NK-92 treated with Interleukin-12 subunit alpha and Interleukin-12 subunit beta, amount 100 ng/mL, for 24 hours (cell line): Measurements from ENCODE around the gene CPLANE1.
A peak's percentile ranks its signal among the peaks of the same experiment; 100 is the strongest.
"Not testable (repeated sequence)": the region's sequence is repeated elsewhere in the genome, so short reads cannot be mapped to it uniquely, and the experiment has no call there.

ENCODE experiments used
- DNase-seq: peaks from one replicate; lab custom pipeline; 2025; lab: John Stamatoyannopoulos, UW

The CPLANE1 gene

DNA sequence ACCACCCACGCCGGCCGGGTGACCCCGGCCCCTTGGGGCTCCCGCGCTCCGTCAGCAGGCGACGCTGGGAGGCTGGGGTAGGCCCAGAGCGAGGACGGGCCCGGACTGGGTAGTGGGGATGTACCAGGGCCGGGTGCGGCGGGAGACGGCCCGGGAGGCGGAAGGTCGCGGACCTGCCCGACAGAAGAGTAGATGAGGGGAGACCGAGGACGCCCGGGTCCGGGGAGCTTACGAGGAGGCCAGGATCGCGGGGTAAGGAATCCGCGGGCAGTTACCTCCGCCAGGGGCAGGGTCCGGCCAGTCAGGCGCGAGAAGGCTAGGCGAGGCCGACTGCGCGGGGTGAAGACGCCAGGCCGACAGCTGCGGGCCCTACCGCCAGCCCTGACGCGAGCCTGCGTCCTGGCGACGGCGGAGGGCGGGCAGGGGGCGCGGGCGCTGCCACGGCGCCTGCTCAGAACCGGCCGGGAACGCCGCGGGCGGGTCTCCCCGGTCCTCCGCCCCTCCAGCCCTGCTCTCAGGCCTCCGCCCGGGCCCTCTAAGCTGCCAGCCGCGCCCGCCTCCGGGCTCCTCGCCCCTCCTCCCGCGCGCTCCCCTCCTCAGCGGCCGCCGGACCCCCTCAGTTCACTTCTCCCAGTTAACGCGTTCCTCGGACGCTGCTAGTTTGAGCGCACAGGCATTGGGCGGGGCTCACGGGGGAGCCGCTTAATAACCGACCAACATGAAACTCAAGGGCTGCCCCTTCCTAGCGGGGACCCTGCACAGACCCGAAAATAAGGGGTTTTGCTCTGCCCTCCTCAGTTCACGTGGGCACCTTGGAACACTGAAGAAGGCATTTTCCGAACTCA, at the start of gene CPLANE1:
Gene CPLANE1, minus strand, starts transcription at position 407 of the 845 bp plus-strand sequence. CDS start 1,678 bp downstream, outside the sequence.
- peak; percentile 20 for DNase-seq

DNA sequence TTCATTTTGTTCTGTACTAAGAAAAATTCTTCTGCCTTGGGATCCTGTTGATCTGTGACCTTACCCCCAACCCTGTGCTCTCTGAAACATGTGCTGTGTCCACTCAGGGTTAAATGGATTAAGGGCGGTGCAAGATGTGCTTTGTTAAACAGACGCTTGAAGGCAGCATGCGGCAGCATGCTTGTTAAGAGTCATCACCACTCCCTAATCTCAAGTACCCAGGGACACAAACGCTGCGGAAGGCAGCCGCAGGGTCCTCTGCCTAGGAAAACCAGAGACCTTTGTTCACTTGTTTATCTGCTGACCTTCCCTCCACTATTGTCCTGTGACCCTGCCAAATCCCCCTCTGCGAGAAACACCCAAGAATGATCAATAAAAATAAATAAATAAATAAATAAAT, 47.1 kb upstream of the CPLANE1 start:
- not testable (repeated sequence) for DNase-seq

GRCh38 chr5:37283214-37283820, 34.1 kb upstream of the CPLANE1 start:
- DNase-seq: no peak

DNA sequence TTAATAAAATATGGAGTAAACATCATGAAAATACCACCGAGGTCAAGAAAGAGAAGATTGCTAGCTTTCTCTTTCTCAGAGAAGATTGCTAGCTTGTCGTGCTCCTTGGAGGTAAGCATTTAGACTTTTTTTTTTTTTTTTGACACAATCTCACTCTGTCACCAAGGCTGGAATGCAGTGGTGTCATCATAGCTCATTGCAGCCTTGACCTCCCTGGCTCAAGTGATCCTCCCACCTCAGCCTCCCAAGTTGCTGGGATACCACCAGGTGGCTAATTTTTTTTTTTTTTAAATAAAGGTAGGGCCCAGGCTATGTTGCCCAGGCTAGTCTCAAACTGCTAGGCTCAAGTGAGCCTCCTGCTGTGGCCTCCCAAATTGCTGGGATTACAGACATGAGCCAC, 26.3 kb upstream of the CPLANE1 start:
- no peak for DNase-seq

DNA sequence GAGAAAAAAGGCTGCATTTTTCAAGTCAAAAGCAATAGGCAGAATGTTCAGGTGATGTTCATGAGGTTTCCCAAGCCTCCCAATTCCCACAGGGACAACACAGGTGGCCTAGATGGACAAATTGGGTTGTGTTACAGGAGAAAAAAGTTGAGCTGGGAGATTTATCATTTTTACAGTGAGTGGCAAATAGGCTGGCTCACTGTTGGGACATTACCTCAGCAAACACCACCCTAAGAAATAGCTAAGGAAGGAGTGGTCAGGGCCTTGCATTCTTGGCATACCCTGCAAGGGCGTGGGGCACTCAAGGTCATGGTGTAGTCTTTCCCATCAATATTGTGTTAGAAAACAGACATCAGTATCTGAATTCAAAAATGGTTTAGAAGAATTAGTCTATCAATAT, 23.3 kb upstream of the CPLANE1 start:
- no peak for DNase-seq

- DNase-seq: not testable (repeated sequence)
Observed at GRCh38 chr5:37268100-37268499, 18.9 kb upstream of the CPLANE1 start.

DNA sequence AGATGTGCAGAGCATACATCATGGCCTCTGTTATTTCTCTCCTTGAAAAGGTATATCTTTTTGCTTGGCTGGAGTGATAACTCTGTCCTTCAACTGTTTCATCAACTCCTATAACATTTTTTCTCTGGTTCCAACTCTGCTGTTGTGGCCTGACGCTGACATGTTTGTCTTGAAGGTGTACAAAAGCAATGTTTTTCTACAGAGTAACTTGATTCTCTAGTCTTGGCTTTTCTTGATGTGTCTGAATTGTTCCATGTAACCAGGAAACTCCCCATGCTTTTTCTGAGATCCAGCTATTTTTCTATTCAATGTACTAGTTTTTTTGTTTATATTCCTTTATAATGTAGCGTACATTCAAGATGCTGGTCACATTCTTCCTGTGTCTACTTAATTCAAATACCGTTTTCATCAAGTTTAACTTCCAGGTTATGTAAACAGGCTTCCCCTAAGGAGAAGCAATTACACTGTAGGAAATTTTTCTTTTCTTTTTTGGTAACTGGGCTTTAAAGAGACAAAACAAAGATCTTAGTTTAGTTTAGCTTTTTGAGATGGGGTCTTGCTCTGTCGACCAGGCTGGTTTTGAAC, 6.7 kb upstream of the CPLANE1 start:
- DNase-seq: no peak

DNA sequence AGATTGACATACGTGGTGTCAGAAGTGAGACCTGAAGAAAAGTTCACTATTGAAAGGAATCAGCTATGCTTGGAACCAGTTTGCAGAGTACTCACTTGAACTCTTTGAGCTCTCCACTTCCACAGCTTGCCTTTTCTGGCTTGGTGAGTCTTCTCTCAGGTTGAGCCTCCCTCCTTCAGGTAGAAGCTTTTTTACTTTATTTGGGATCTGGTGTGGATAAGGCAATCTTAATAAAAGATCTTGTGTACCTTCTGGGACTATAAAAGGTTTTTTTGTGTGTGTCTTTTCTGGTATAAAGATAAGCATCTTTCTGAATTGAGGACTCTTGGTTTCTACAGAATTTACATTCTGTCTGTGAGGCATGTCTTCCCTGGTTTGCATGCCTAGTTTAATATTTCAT, 5.4 kb upstream of the CPLANE1 start:
- DNase-seq: no peak

DNA sequence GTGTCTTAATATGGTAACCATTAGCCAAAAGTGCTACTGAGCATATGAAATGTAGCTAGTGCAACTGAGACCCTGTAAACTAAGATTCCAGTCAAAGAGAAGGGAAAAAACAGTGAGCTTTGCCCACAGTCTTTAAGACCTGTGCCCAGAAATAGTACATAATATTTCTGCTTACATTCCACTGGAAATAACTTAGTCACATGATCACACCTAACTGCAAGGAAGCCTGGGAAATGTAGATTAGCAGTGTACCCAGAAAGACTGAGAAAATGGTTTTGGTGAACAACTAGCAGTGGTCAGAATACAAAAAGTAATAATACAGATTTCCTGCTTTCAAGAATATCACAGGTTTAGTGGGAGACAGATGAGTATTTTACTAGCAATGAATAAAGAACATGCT, 2.5 kb upstream of the CPLANE1 start:
- no peak for DNase-seq

DNA sequence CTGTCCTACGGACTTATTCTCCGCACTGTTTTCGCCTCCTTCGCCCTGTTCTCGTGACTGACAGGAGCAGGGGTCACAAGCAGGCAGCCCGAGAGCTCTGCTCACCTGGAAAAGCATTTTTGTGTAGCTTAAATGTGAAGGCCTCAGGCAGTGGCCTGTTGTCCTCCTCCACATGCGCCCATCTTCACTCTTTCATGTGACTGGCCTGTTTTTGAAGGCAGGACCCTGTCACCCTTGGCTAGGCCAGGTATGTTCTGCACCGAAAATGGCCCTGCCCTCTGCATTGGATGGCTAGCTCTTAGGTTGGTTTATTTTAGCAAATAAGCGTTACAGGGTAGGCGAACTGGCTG, 614 bp upstream of the CPLANE1 start:
- DNase-seq: no peak

DNA sequence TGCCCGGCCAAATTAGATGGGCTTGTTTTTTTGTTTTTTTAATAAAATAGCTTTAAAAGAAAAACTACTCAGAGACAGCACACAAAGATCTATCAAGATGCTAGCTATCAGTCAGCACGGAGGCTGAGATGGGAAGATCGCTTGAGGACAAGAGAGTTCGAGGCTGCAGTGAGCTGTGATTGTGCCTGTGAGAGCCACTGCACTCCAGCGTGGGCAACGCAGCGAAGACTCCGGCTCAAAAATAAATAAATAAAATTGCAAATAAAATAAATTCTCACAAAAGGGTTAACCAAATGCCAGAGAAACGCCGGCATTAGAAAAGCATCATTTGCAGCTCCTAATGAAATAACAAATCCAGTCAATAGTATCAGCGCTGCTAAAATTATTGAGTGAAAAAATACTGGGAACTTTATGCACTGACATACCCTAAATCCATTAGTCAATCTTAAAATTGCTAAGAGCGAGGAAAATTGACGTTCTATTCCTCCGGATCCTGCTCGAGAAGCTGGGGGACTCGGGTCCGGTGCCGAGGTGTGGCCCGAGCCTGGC, 681 bp downstream of the CPLANE1 start:
- no peak for DNase-seq

DNA sequence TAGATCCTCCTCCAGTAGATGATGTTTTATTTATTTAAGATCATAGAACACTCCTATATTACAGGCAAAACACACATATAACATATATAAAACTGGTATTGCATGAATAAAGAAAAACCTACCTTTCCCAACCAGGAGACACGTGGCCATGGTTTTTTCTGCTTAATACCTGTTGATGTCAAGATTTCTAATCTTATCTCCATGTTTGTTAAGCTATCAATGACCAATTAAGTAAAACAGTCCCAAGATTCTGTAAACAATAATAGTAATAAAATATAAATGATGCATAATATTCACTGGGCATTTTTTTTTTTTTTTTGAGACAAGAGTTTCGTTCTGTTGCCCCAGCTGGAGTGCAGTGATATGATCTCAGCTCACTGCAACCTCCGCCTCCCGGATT, 1.7 kb downstream of the CPLANE1 start:
- no peak for DNase-seq

GRCh38 chr5:37247036-37247435, 2.1 kb downstream of the CPLANE1 start:
- no peak for DNase-seq

- DNase-seq: no peak
Observed at GRCh38 chr5:37234288-37234687, 14.9 kb downstream of the CPLANE1 start.

DNA sequence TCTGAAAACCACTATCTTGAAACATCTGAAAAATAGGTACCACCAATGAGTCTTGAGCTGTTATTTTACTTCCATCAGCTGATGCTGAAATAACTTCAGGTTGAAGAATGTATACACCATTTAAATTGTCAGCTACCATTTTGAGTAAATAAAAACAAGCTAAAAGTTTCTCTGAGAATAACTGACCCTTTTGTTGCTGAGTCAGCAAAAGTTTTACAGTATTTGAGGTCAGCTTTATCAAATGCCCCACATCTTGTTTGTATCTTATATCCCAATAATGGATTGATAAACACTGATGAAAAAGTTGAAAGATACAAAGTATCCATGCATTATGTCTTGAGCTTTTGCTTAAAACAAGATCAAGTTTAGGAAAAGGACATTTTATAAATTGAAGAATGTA, 22.8 kb downstream of the CPLANE1 start:
- no peak for DNase-seq

- no peak for DNase-seq
Observed at GRCh38 chr5:37222181-37222580, 27.0 kb downstream of the CPLANE1 start.

GRCh38 chr5:37220426-37220825, 28.8 kb downstream of the CPLANE1 start:
- DNase-seq: not testable (repeated sequence)

DNA sequence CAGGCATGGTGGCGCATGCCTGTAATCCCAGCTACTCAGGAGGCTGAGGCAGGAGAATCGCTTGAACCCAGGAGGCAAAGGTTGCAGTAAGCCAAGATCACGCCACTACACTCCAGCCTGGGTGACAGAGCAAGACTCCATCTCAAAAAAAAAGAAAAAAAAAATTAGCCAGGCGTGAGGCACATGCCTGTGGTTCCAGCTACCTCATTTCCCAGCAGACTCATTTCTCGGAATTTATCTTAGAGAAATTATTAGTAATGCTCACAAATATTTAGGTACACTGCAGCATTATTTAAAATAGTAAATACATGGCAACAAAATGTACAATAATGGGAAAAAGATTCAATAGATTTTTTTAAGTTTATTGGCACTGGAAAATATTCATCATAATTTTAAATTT, 29.8 kb downstream of the CPLANE1 start:
- not testable (repeated sequence) for DNase-seq

GRCh38 chr5:37217976-37218375, 31.2 kb downstream of the CPLANE1 start:
- DNase-seq: no peak

DNA sequence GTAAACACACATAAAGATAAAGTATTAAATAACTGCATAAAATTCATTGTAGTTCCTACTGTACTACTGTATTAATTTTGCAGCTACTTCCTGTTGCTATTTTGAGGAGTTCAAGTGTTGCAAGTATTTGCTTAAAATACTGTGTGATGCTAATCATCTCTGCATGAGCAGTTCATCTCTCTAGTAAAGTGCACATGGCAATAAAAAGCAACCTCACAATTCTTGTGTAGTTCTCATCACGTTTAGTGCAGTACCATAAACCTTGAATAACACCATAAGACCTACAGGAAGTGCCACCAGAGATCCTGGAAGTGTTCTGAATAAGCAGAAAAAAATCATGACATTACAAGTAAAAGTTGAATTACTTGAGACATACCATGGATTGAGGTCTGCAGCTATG, 34.6 kb downstream of the CPLANE1 start:
- DNase-seq: no peak

GRCh38 chr5:37212096-37212495, 37.1 kb downstream of the CPLANE1 start:
- no peak for DNase-seq

DNA sequence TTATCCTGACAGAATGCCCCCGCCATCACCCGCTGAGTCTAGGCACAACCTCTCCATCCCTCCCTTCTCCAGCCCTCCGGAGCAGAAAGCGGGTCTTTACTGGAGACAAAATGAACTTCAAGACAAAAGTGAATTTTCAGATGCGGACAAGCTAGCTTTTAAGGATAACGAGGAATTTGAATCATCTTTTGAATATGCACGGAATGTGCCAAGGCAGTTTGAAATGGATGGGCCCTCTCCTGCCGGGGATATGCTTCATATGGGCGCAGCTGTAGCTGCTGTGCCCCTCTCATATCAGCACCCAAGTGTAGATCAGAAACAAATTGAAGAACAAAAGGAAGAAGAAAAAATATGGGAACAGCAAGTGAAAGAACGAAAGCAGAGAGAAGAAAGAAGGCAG, 37.5 kb downstream of the CPLANE1 start:
- no peak for DNase-seq
